LoVo (cell line): Measurements from ENCODE around the gene FNIP2.

Experiments used
- DNase-seq: peaks from one replicate; pipeline ENCODE4 v3.0.0-alpha.2; 2016; ENCODE audit warnings: low spot score

Gene FNIP2

GRCh38 chr4:158763462-158763861 lies 5.4 kb upstream of the FNIP2 start:
- DNase-seq = no peak

- DNase-seq = no peak
Measured at GRCh38 chr4:158766434-158767044, 2.3 kb upstream of the FNIP2 start.

- DNase-seq = no peak
Measured at GRCh38 chr4:158767451-158767850, 1.4 kb upstream of the FNIP2 start.

- no peak for DNase-seq
Measured at GRCh38 chr4:158769175-158769921, 522 bp downstream of the FNIP2 start.

GRCh38 chr4:158770671-158771070 lies 1.8 kb downstream of the FNIP2 start:
- DNase-seq = no peak

- DNase-seq = no peak
Measured at GRCh38 chr4:158771776-158772175, 3.0 kb downstream of the FNIP2 start.

- DNase-seq = no peak
Measured at GRCh38 chr4:158775091-158775651, 6.3 kb downstream of the FNIP2 start.

- DNase-seq = no peak
Measured at GRCh38 chr4:158776106-158776505, 7.3 kb downstream of the FNIP2 start.

GRCh38 chr4:158777423-158778155 lies 8.8 kb downstream of the FNIP2 start:
- no peak for DNase-seq

- no peak for DNase-seq
Measured at GRCh38 chr4:158778156-158778711, 9.4 kb downstream of the FNIP2 start.

- no peak for DNase-seq
Measured at GRCh38 chr4:158778712-158779111, 9.9 kb downstream of the FNIP2 start.

GRCh38 chr4:158781963-158782362 lies 13.1 kb downstream of the FNIP2 start:
- DNase-seq = no peak

GRCh38 chr4:158782551-158783360 lies 13.9 kb downstream of the FNIP2 start:
- DNase-seq = peak; percentile 43

GRCh38 chr4:158783785-158784184 lies 15.0 kb downstream of the FNIP2 start:
- DNase-seq = no peak

GRCh38 chr4:158785718-158786117 lies 16.9 kb downstream of the FNIP2 start:
- DNase-seq = no peak

GRCh38 chr4:158786121-158786601 lies 17.3 kb downstream of the FNIP2 start:
- peak; percentile 46 for DNase-seq

- no peak for DNase-seq
Measured at GRCh38 chr4:158786955-158787354, 18.1 kb downstream of the FNIP2 start.

- no peak for DNase-seq
Measured at GRCh38 chr4:158787709-158788475, 19.1 kb downstream of the FNIP2 start.

GRCh38 chr4:158788516-158788915 lies 19.7 kb downstream of the FNIP2 start:
- DNase-seq = no peak

- no peak for DNase-seq
Measured at GRCh38 chr4:158789853-158790252, 21.0 kb downstream of the FNIP2 start.

GRCh38 chr4:158793021-158793420 lies 24.2 kb downstream of the FNIP2 start:
- no peak for DNase-seq
